Dermis blood vessel endothelial cell (primary cell): Measurements from ENCODE around the gene PDIA3. TPM values are rescaled to one million over a fixed set of nuclear protein-coding genes. Genes with fewer than 3 reads are reported as not detected.

Experiments used
- total RNA-seq: library from RNA; depleted of rRNA; stranded (reverse); fragments of >200 nt; gene quantifications from 2 replicates; pipeline ENCODE4 v1.2.3, GENCODE V29; 2014

PDIA3 gene
- total RNA-seq, 1 donor from 2014 or later, result 155 TPM

Other genes with a start within 250 kb of the PDIA3 start
- gene MAP1A, start 228.8 kb upstream of the PDIA3 start, total RNA-seq, result 0.33 and 0.34 TPM in 2 replicates
- gene PPIP5K1, start 156.2 kb upstream of the PDIA3 start, total RNA-seq, result 8.8 and 15.0 TPM in 2 replicates
- not detected in 2 replicates for gene CKMT1B, start 152.4 kb upstream of the PDIA3 start, total RNA-seq
- 0.33 TPM in 1 of 2 replicates, not detected in the other for gene STRC, start 127.6 kb upstream of the PDIA3 start, total RNA-seq
- 0.17 and 0.33 TPM in 2 replicates for gene CATSPER2, start 97.6 kb upstream of the PDIA3 start, total RNA-seq
- gene CKMT1A, start 52.6 kb upstream of the PDIA3 start, total RNA-seq, result not detected in 2 replicates
- 2.9 and 5.4 TPM in 2 replicates for gene ELL3, start 30.5 kb downstream of the PDIA3 start, total RNA-seq
- gene SERF2, start 45.9 kb downstream of the PDIA3 start, total RNA-seq, result 787 and 1,230 TPM in 2 replicates
- not detected in 2 replicates for gene SERINC4, start 53.8 kb downstream of the PDIA3 start, total RNA-seq
- 2.9 and 4.6 TPM in 2 replicates for gene HYPK, start 54.2 kb downstream of the PDIA3 start, total RNA-seq
- gene MFAP1, start 78.3 kb downstream of the PDIA3 start, total RNA-seq, result 36.1 and 41.1 TPM in 2 replicates
- 10.4 and 17.8 TPM in 2 replicates for gene WDR76, start 80.6 kb downstream of the PDIA3 start, total RNA-seq